Mononuclear cell (primary cell): ENCODE results near the gene RPA4. TPM values are rescaled to one million over a fixed set of nuclear protein-coding genes. Genes with fewer than 3 reads are reported as not detected.
"Not testable (repeated sequence)": the region's sequence is repeated elsewhere in the genome, so short reads cannot be mapped to it uniquely, and the experiment has no call there.

ENCODE experiments used
- H3K27me3 ChIP-seq: 2 replicates; pipeline ENCODE4 v1.6.0; 2011; ENCODE audit warnings: low read length, control low read depth; ENCODE audit not compliant: insufficient read depth
- H3K4me1 ChIP-seq: 2 replicates; pipeline ENCODE4 v1.5.1; 2011; ENCODE audit warnings: mild to moderate bottlenecking, low read length, control low read depth; ENCODE audit not compliant: insufficient read depth
- H3K4me3 ChIP-seq: 2 replicates; pipeline ENCODE4 v1.5.1; 2011; ENCODE audit warnings: mild to moderate bottlenecking, low read length, moderate library complexity
- H3K9me3 ChIP-seq: 2 replicates; pipeline ENCODE4 v1.5.1; 2011; ENCODE audit warnings: low read depth, mild to moderate bottlenecking, control low read depth, low read length
- total RNA-seq: library from RNA; depleted of rRNA; stranded (reverse); fragments of >200 nt; gene quantifications from one replicate; pipeline ENCODE4 v1.2.3, GENCODE V29; 2012

RPA4 gene
- 0.42 TPM for total RNA-seq

DNA sequence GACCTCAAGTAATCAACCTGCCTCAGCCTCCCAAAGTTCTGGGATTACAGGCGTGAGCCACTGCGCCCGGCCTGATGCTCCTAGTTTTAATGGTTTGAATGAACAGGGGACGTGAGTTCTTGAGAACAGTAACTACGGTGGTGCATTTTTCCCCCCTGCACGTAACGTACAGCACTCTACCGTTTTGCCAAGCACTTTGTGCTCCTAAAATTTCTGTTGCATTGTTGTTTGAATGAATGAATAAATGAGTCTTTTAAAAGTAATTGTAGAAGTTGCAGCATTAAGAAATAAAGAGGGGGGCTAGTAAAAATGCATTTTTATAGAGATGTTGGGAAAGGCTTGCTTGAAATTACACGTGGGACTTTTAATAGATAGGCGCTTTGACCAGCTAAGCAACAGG is at the start of gene RPA4:
RPA4 (plus strand) TSS at position 301 of the 400 bp plus-strand sequence. CDS start 403 bp downstream, outside the sequence.
- no peaks in the 10 kb centered on the region for H3K27me3 ChIP-seq
- no peak within 1 kb of the TSS for H3K4me3 ChIP-seq
- no peaks in the 10 kb centered on the region for H3K4me1 ChIP-seq
- H3K9me3 ChIP-seq = no peaks in the 10 kb centered on the region

DNA sequence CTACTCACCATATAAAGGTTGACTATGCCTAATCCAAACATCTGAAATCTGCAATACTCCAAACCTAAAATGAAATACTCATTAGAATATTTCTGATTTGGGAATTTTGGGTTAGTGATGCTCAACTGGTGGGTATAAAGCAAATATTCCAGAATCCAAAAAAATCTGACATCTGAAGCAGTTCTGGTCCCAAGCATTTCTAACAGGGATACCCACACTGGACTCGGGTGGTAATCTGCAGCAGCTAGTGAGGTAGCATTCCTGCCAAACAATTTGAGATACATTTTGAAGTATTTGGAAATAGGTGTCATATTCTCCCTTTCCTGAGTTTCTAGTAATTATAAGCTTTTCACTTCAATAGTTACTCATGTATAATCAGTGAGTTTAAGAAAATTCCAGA is 49.6 kb upstream of the RPA4 start:
- no peaks in the 10 kb centered on the region for H3K4me1 ChIP-seq
- H3K4me3 ChIP-seq = no peak overlapping the region
- no peaks in the 10 kb centered on the region for H3K9me3 ChIP-seq
- H3K27me3 ChIP-seq = no peaks in the 10 kb centered on the region

DNA sequence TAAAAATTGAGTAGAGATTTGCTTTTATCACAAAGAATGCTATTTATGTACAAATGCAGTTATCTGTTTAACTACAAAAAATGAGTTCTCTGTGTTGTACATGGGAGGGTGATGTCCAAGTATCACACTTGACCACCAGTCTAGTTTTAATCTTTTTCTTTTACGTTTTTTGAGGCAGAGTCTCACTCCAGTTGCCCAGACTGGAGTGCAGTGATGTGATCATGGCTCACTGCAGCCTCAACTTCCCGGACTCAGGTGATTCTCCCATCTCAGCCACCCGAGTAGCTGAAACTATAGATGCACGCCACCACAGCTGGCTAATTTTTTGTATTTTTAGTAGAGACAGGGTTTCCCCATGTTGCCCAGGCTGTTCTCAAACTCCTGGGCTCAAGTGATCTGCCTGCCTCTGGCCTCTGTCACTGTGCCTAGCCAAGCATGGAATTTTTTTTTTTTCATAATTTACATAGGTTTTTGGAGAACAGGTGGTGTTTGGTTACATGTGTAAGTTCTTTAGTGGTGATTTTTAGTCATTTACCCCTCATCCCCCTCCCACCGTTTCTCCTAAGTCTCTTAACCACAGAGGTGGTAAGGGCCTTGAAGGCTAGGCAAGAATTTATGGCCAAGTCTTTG is 47.9 kb upstream of the RPA4 start:
- Histone ChIP-seq H3K4me3 (no peak overlapping the region), H3K9me3 (no peaks in the 10 kb centered on the region), H3K4me1 (no peaks in the 10 kb centered on the region), H3K27me3 (no peaks in the 10 kb centered on the region)

DNA sequence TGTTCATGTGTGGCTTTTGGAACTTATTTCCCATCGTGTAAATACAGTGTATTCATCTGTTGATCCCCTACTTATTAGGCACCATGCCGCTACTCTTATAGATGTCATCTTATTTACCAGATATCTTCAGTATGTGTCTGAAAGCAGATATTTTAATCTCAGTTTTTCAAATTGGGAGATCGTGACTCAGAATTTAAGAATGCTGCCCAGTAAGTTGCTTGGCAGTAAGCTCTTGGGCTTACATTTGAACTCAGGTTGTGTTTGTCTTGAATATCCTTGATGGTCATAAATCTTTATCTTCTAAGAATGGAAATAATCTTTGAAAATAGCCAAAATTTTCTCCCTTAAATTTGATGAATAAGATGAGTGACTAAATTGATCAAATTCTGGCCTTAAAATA is 45.9 kb upstream of the RPA4 start:
- Histone ChIP-seq H3K27me3 (no peaks in the 10 kb centered on the region), H3K9me3 (no peaks in the 10 kb centered on the region), H3K4me3 (no peak overlapping the region), H3K4me1 (no peaks in the 10 kb centered on the region)

- Histone ChIP-seq H3K9me3 (no peaks in the 10 kb centered on the region), H3K27me3 (no peaks in the 10 kb centered on the region), H3K4me1 (no peaks in the 10 kb centered on the region), H3K4me3 (no peak overlapping the region)
Observed at GRCh38 chrX:96838537-96838936, 45.2 kb upstream of the RPA4 start.

DNA sequence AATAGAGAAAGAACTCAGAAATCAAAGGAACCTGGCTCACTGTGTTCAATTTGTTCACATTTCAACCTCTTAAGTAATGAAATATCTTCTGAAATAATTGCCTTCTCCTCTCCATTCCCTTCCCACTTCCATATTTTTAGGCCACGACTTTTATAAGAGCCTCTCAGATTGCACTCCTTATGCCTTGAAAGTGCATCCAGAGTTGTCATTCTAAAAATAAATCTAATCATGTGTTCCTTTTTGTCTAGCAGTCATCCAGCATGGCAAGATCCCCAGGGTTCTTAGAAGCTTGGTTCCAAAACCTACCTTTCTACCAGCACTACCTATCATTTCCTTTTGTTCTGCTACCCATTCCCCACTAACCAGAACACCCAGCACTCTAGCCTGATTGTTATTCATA is 42.4 kb upstream of the RPA4 start:
- Histone ChIP-seq H3K9me3 (no peaks in the 10 kb centered on the region), H3K4me3 (no peak overlapping the region), H3K4me1 (no peaks in the 10 kb centered on the region), H3K27me3 (no peaks in the 10 kb centered on the region)

DNA sequence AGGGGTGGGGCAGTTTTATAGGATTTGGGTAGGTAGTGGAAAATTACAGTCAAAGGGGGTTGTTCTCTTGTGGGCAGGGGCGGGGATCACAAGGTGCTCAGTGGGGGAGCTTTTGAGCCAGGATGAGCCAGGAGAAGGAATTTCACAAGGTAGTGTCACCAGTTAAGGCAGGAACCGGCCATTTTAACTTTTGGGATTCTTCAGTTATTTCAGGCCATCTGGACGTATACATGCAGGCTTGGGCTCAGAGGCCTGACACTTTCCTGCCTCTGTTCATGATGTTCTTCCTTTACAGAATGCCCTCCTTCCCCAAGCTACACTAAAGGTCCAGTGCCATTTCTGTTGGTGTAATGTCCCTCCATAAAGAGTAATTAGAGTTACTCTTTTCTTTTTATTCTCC is 41.8 kb upstream of the RPA4 start:
- not testable (repeated sequence) for H3K4me3 ChIP-seq, H3K27me3 ChIP-seq, H3K9me3 ChIP-seq, H3K4me1 ChIP-seq

DNA sequence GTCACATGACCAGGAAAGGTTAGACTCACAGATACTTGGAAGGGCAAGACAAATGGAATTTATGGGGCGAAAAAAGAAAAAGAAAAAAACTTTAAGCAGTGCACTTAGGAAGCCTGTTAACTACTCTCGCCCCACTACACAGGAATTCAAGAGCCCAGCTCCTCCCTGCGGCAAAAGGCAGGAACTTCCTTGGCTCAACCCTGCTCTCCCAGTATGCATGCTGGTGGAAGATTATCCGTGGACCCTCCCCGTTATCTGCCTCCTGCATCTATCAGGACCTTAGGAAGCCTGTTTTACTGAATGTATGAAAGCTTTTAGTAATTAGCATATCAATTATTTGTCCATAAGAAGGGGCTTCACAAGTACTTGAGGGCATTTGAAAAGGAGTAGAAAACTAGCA is 40.1 kb upstream of the RPA4 start:
- H3K4me3 ChIP-seq = no peak overlapping the region
- no peaks in the 10 kb centered on the region for H3K27me3 ChIP-seq
- H3K4me1 ChIP-seq = no peaks in the 10 kb centered on the region
- H3K9me3 ChIP-seq = no peaks in the 10 kb centered on the region

GRCh38 chrX:96846841-96847240 is 36.9 kb upstream of the RPA4 start:
- H3K4me3 ChIP-seq = no peak overlapping the region
- H3K9me3 ChIP-seq = no peaks in the 10 kb centered on the region

GRCh38 chrX:96859422-96859821 is 24.3 kb upstream of the RPA4 start:
- H3K27me3 ChIP-seq, H3K4me1 ChIP-seq, H3K9me3 ChIP-seq, H3K4me3 ChIP-seq: not testable (repeated sequence)

More at GRCh38 chrX:96846841-96847240, 36.9 kb upstream of the RPA4 start:
- no peaks in the 10 kb centered on the region for H3K4me1 ChIP-seq
- H3K27me3 ChIP-seq = no peaks in the 10 kb centered on the region

- Histone ChIP-seq H3K27me3 (no peaks in the 10 kb centered on the region), H3K9me3 (no peaks in the 10 kb centered on the region), H3K4me3 (no peak overlapping the region), H3K4me1 (no peaks in the 10 kb centered on the region)
Observed at GRCh38 chrX:96861218-96861617, 22.5 kb upstream of the RPA4 start.

DNA sequence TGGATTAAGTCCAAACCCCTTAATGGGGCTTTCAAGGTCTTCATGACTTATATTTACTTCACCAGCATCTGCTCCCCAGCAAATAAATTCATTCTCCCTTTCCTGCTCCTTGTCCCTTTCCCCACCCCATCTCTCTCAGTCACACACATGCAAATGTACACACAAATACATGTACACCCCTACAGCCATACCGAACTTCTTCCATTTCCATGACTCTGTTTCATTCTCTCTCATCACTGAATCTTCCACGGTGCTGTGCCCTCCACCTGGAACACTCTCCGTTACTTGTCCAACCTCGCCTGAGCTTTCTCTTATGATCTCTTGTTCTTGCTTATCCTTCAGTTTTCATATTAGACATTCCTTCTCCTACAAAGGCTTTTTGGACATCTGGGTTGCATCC is 22.0 kb upstream of the RPA4 start:
- H3K4me3 ChIP-seq = no peak overlapping the region
- H3K27me3 ChIP-seq = no peaks in the 10 kb centered on the region
- no peaks in the 10 kb centered on the region for H3K4me1 ChIP-seq
- no peaks in the 10 kb centered on the region for H3K9me3 ChIP-seq

GRCh38 chrX:96884027-96884426 is 319 bp downstream of the RPA4 start:
- H3K4me1 ChIP-seq = no peaks in the 10 kb centered on the region
- H3K4me3 ChIP-seq = no peak overlapping the region
- no peaks in the 10 kb centered on the region for H3K27me3 ChIP-seq
- no peaks in the 10 kb centered on the region for H3K9me3 ChIP-seq

DNA sequence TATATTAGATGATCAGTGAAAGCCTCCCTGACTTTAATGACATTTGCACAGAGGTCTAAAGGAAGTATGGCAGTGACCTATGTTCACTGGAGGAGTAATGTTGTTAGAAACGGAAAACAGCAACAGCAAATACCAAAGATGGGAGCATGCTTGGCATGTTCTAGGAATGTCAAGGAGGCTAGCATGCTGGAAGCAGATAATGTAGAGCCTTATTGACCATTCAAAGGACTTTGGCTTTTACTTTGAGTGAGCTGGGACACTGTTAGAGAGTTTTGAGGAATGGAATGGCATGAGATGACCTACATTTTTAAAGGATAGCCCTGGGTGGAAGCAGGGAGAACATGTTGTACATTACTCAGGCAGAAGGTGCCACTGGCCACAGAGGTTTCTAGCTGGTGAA is 6.0 kb downstream of the RPA4 start:
- no peak overlapping the region for H3K4me3 ChIP-seq
- no peaks in the 10 kb centered on the region for H3K27me3 ChIP-seq
- H3K4me1 ChIP-seq = no peaks in the 10 kb centered on the region
- no peaks in the 10 kb centered on the region for H3K9me3 ChIP-seq

DNA sequence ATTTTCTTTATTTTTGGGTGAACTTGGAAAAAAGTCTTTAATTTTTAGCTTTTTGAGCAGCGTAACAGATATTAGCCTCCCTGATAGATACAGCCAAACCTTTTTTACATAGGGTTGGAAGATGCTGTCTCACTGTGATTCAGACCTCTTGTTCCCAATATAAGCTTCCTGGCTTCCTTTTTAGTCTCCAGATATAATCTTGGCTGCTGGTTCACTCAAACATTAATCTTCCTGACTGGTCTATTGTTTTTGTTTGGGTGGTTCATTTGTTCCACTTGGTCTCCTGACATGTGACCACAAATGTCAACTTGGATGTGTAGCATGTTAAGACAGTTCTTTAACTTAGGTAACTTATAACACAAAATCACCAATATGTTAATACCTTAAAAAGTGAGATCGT is 23.0 kb downstream of the RPA4 start:
- Histone ChIP-seq H3K4me3 (no peak overlapping the region), H3K4me1 (no peaks in the 10 kb centered on the region), H3K27me3 (no peaks in the 10 kb centered on the region), H3K9me3 (no peaks in the 10 kb centered on the region)

GRCh38 chrX:96907516-96908272 is 24.0 kb downstream of the RPA4 start:
- no peaks in the 10 kb centered on the region for H3K4me1 ChIP-seq
- H3K4me3 ChIP-seq = no peak overlapping the region

More at GRCh38 chrX:96907516-96908272, 24.0 kb downstream of the RPA4 start:
- Histone ChIP-seq H3K9me3 (no peaks in the 10 kb centered on the region), H3K27me3 (no peaks in the 10 kb centered on the region)
